IMR-90 (cell line): Measurements from ENCODE around the gene ZFHX3. TPM values are rescaled to one million over a fixed set of nuclear protein-coding genes. Genes with fewer than 3 reads are reported as not detected.

Experiments used
- ATAC-seq: fragments of 200-7000 bp; cut with Tn5 transposase; 2 replicates; pipeline ENCODE4 v1.9.1; 2020; ENCODE audit warnings: low read depth, mild to moderate bottlenecking, moderate library complexity
- BruUV-seq: library from RNA; stranded (reverse); fragments of 400-500 nt; replicated peaks from 2 replicates; lab custom pipeline; 2021; lab: Mats Ljungman, UMichigan
- CTCF ChIA-PET: fragments of 300-600 bp; formaldehyde crosslinking; extraction: SDS; loops from one replicate; lab custom pipeline; 2021; ENCODE audit warnings: antibody characterized with exemption; lab: Yijun Ruan, JAX
- POLR2A ChIA-PET: fragments of 300-600 bp; sonication (Branson Sonifier 250); formaldehyde crosslinking; loops from one replicate; lab custom pipeline; 2022; ENCODE audit warnings: antibody characterized with exemption; ENCODE audit not compliant: unreplicated experiment; lab: Charles Lee
- DNase-seq: peaks from one replicate; pipeline ENCODE4 v3.0.0; 2013
- H2AFZ ChIP-seq: replicated peaks from 2 replicates; pipeline ENCODE3; 2013; ENCODE audit warnings: low read length, mild to moderate bottlenecking; ENCODE audit not compliant: poor library complexity
- H2AK5ac ChIP-seq: 2 replicates; pipeline ENCODE4 v1.6.1; 2013; ENCODE audit warnings: low read depth, low read length, inconsistent platforms
- H2AK9ac ChIP-seq: replicated peaks from 2 replicates; pipeline ENCODE3; 2013; ENCODE audit warnings: mild to moderate bottlenecking, low read depth, low read length, moderate library complexity; ENCODE audit not compliant: poor library complexity
- H2BK120ac ChIP-seq: 2 replicates; pipeline ENCODE4 v1.6.1; 2013; ENCODE audit warnings: low read depth, low read length, inconsistent platforms
- H2BK15ac ChIP-seq: 3 replicates; pipeline ENCODE4 v1.6.1; 2013; ENCODE audit warnings: low read depth, low read length, inconsistent platforms
- H2BK20ac ChIP-seq: 2 replicates; pipeline ENCODE4 v1.6.1; 2013; ENCODE audit warnings: low read depth, mild to moderate bottlenecking, inconsistent platforms, low read length, moderate library complexity
- H2BK5ac ChIP-seq: 2 replicates; pipeline ENCODE4 v1.6.1; 2013; ENCODE audit warnings: mild to moderate bottlenecking, low read depth, low read length, inconsistent platforms; ENCODE audit not compliant: poor library complexity, severe bottlenecking
- H3K14ac ChIP-seq: replicated peaks from 2 replicates; pipeline ENCODE4 v1.6.1; 2013; ENCODE audit warnings: low read depth, low read length, inconsistent platforms
- H3K18ac ChIP-seq: 2 replicates; pipeline ENCODE4 v1.6.1; 2013; ENCODE audit warnings: low read depth, low read length, control low read depth
- H3K23ac ChIP-seq: 2 replicates; pipeline ENCODE4 v1.6.1; 2013; ENCODE audit warnings: low read depth, low read length, inconsistent platforms
- H3K27ac ChIP-seq: 2 replicates; pipeline ENCODE4 v1.5.1; 2013; ENCODE audit warnings: mild to moderate bottlenecking, control low read depth, low read length; ENCODE audit not compliant: insufficient read depth
- H3K27me3 ChIP-seq: 2 replicates; pipeline ENCODE4 v1.6.1; 2013; ENCODE audit warnings: low read length; ENCODE audit not compliant: control insufficient read depth, insufficient read depth
- H3K36me3 ChIP-seq: 2 replicates; pipeline ENCODE4 v1.6.1; 2013; ENCODE audit warnings: low read length, mixed read lengths; ENCODE audit not compliant: control insufficient read depth, insufficient read depth
- H3K4ac ChIP-seq: 2 replicates; pipeline ENCODE4 v1.6.1; 2013; ENCODE audit warnings: low read depth, low read length, inconsistent platforms
- H3K4me1 ChIP-seq: 2 replicates; pipeline ENCODE4 v1.6.1; 2013; ENCODE audit warnings: low read length, mixed read lengths; ENCODE audit not compliant: control insufficient read depth, insufficient read depth
- H3K4me2 ChIP-seq: 2 replicates; pipeline ENCODE4 v1.6.1; 2013; ENCODE audit warnings: low read depth, mild to moderate bottlenecking, control low read depth, low read length, moderate library complexity
- H3K4me3 ChIP-seq: 2 replicates; pipeline ENCODE4 v1.5.1; 2013; ENCODE audit warnings: low read depth, mild to moderate bottlenecking, control low read depth, low read length, moderate library complexity; ENCODE audit not compliant: insufficient read depth
- H3K56ac ChIP-seq: 2 replicates; pipeline ENCODE4 v1.6.1; 2013; ENCODE audit warnings: low read length, inconsistent platforms; ENCODE audit not compliant: insufficient read depth; ENCODE audit errors: extremely low read depth
- H3K79me1 ChIP-seq, 2 experiments: 2 replicates each; pipeline ENCODE4 v1.6.1; 2013; ENCODE audit warnings: low read length in 2 of 2, inconsistent platforms in 1 of 2, low read depth in 1 of 2
- H3K9ac ChIP-seq: 2 replicates; pipeline ENCODE4 v1.6.1; 2013; ENCODE audit warnings: low read depth, low read length, control low read depth
- H3K9me1 ChIP-seq: 2 replicates; pipeline ENCODE4 v1.6.1; 2013; ENCODE audit warnings: low read length, inconsistent platforms; ENCODE audit not compliant: insufficient read depth
- H3K9me3 ChIP-seq: 2 replicates; pipeline ENCODE4 v1.6.1; 2013; ENCODE audit warnings: low read length; ENCODE audit not compliant: control insufficient read depth, insufficient read depth
- H4K20me1 ChIP-seq: 2 replicates; pipeline ENCODE4 v1.6.1; 2013; ENCODE audit warnings: low read length, inconsistent platforms; ENCODE audit not compliant: insufficient read depth
- H4K5ac ChIP-seq: 2 replicates; pipeline ENCODE4 v1.6.1; 2013; ENCODE audit warnings: mild to moderate bottlenecking, low read depth, low read length, control low read depth
- H4K8ac ChIP-seq, 2 experiments: 2 replicates each; pipeline ENCODE4 v1.6.1; 2013; ENCODE audit warnings: low read depth in 2 of 2, low read length in 2 of 2, control low read depth in 1 of 2, inconsistent platforms in 1 of 2
- H4K91ac ChIP-seq: 2 replicates; pipeline ENCODE4 v1.6.1; 2013; ENCODE audit warnings: low read depth, low read length, inconsistent platforms; ENCODE audit not compliant: insufficient read depth
- BHLHE40 ChIP-seq: fragments of 150-350 bp; IDR thresholded peaks from 2 replicates; pipeline ENCODE4 v1.6.1; 2016; ENCODE audit warnings: mild to moderate bottlenecking, low read depth, low read length
- CEBPB ChIP-seq: IDR thresholded peaks from 2 replicates; pipeline ENCODE4 v1.6.1; 2012; ENCODE audit warnings: low read depth, low read length, improper control_type of control experiment
- CHD1 ChIP-seq: IDR thresholded peaks from 2 replicates; pipeline ENCODE4 v1.6.1; 2012; ENCODE audit warnings: low read depth, low read length, improper control_type of control experiment
- CTCF ChIP-seq: conservative IDR thresholded peaks from 2 replicates; pipeline ENCODE4 v1.5.1; 2012; ENCODE audit warnings: mild to moderate bottlenecking, low read depth, low read length, improper control_type of control experiment
- FOS ChIP-seq: fragments of 150-350 bp; IDR thresholded peaks from 2 replicates; pipeline ENCODE4 v1.6.1; 2016; ENCODE audit warnings: low read depth, low read length
- MAFK ChIP-seq: IDR thresholded peaks from 2 replicates; pipeline ENCODE4 v1.6.1; 2012; ENCODE audit warnings: low read depth, low read length, improper control_type of control experiment
- MAZ ChIP-seq: IDR thresholded peaks from 2 replicates; pipeline ENCODE4 v1.6.1; 2012; ENCODE audit warnings: low read depth, mild to moderate bottlenecking, low read length, improper control_type of control experiment, moderate library complexity, borderline replicate concordance
- MXI1 ChIP-seq: IDR thresholded peaks from 2 replicates; pipeline ENCODE4 v1.6.1; 2012; ENCODE audit warnings: low read depth, mild to moderate bottlenecking, low read length, moderate library complexity, borderline replicate concordance
- NFE2L2 ChIP-seq: fragments of 150-350 bp; IDR thresholded peaks from 2 replicates; pipeline ENCODE4 v1.6.1; 2016; ENCODE audit warnings: low read depth, mild to moderate bottlenecking, low read length
- POLR2A ChIP-seq: IDR thresholded peaks from 2 replicates; pipeline ENCODE4 v1.6.1; 2012; ENCODE audit warnings: mild to moderate bottlenecking, low read depth, low read length
- RAD21 ChIP-seq: IDR thresholded peaks from 2 replicates; pipeline ENCODE4 v1.6.1; 2012; ENCODE audit warnings: low read length, improper control_type of control experiment
- RCOR1 ChIP-seq: IDR thresholded peaks from 2 replicates; pipeline ENCODE4 v1.6.1; 2012; ENCODE audit warnings: mild to moderate bottlenecking, low read length, improper control_type of control experiment; ENCODE audit not compliant: insufficient replicate concordance
- RFX5 ChIP-seq: IDR thresholded peaks from 2 replicates; pipeline ENCODE4 v1.8.0; 2012; ENCODE audit warnings: low read depth, mild to moderate bottlenecking, low read length, moderate library complexity
- SMC3 ChIP-seq: fragments of 150-350 bp; IDR thresholded peaks from 2 replicates; pipeline ENCODE4 v1.6.1; 2016; ENCODE audit warnings: low read depth, mild to moderate bottlenecking, antibody characterized with exemption, low read length, moderate library complexity
- USF2 ChIP-seq: fragments of 150-350 bp; IDR thresholded peaks from 2 replicates; pipeline ENCODE4 v1.6.1; 2017; ENCODE audit warnings: mild to moderate bottlenecking, antibody characterized with exemption, low read length, low read depth
- WGBS, 2 experiments: methylation state at CpG; one replicate each; pipeline versions ENCODE4 v1.1.5 to v1.1.7; 2013; ENCODE audit warnings: missing lambda C conversion rate in 2 of 2; ENCODE audit not compliant: insufficient read length in 1 of 2; ENCODE audit errors: extremely low coverage in 2 of 2; 5-methylcytosine and 5-hydroxymethylcytosine counted together
- dilution Hi-C: fragments of 300-500 bp; cut with HindIII; formaldehyde crosslinking; loops from one replicate; pipeline ENCODE4 v1.14.3; 2018; ENCODE audit warnings: low sequenced_read_pairs; ENCODE audit not compliant: unreplicated experiment
- in situ Hi-C: fragments of 300-500 bp; cut with MboI; formaldehyde crosslinking; loops from 3 replicates; pipeline ENCODE4 v1.14.3; 2019; ENCODE audit warnings: low sequenced_read_pairs, inconsistent platforms, mixed read lengths
- intact Hi-C: fragments of 100-400 bp; cut with micrococcal nuclease; formaldehyde crosslinking; loops from 2 replicates; pipeline ENCODE4 v1.10.0; 2022
- polyA plus RNA-seq, 3 experiments: library from polyadenylated mRNA; depleted of rRNA; stranded (reverse); fragments of >200 nt; gene quantifications; 2 replicates each; pipeline ENCODE4 v1.2.3, GENCODE V29; 2012; ENCODE audit warnings: low replicate concordance in 1 of 3
- total RNA-seq: library from RNA; depleted of rRNA; stranded (reverse); fragments of >200 nt; gene quantifications from 2 replicates; pipeline ENCODE4 v1.2.3, GENCODE V29; 2012

ZFHX3 gene
- total and polyA plus RNA-seq, 2 of the 4 experiments (the other 2 are of a cell fraction): 1.4 to 1.7 TPM

GRCh38 chr16:73062001-73062616 lies 14.2 kb upstream of the ZFHX3 start:
- WGBS, 2 experiments: no CpG with 5 or more reads among the region's 3 CpGs
- TF ChIP-seq NFE2L2: no peak
- no peak for TF ChIP-seq CHD1
- no peak for TF ChIP-seq CEBPB
- no peak for TF ChIP-seq MXI1
- TF ChIP-seq RAD21: no peak
- TF ChIP-seq USF2: no peak
- no peak for TF ChIP-seq FOS
- TF ChIP-seq RFX5: no peak
- no peak for TF ChIP-seq POLR2A
- TF ChIP-seq SMC3: no peak
- TF ChIP-seq RCOR1: no peak
- TF ChIP-seq MAZ: no peak
- TF ChIP-seq BHLHE40: no peak
- TF ChIP-seq CTCF: no peak
- TF ChIP-seq MAFK: no peak

More at GRCh38 chr16:73062001-73062616, 14.2 kb upstream of the ZFHX3 start:
- Histone ChIP-seq H3K4me3 (no peak overlapping the region), H2AK9ac (no peak overlapping the region), H3K9me3 (no peaks in the 10 kb centered on the region), H3K27ac (no peak overlapping the region), H3K18ac (no peak overlapping the region), H2BK15ac (no peak overlapping the region), H4K20me1 (no peaks in the 10 kb centered on the region), H3K9me1 (no peaks in the 10 kb centered on the region; the same call in 1 of the 2 replicates), H2BK20ac (no peak overlapping the region), H3K4me1 (peaks cover 19% of the 10 kb centered on the region), H3K36me3 (no peaks in the 10 kb centered on the region), H2AK5ac (no peak overlapping the region), H4K91ac (no peak overlapping the region), H2AFZ (no peak overlapping the region), H3K4me2 (no peak overlapping the region; the same call in 1 of the 2 replicates), H3K27me3 (no peaks in the 10 kb centered on the region), H3K23ac (peak overlapping the region; percentile 78; the same call in 1 of the 2 replicates), H3K14ac (no peak overlapping the region), H4K5ac (no peak overlapping the region), H2BK5ac (no peak overlapping the region), H3K56ac (no peak overlapping the region), H4K8ac (no peak overlapping the region), H3K4ac (no peak overlapping the region), H2BK120ac (no peak overlapping the region), H3K9ac (no peak overlapping the region), H3K79me1 (peaks cover 4 to 11% of the 10 kb centered on the region in 2 experiments; a peak in 3 of 4 replicates)
- POLR2A ChIA-PET: interaction anchor here (0.6 kb wide), 1 partner anchor 20 kb away, joined by 5 read pairs; no protein-coding TSS in a partner anchor
- in situ Hi-C loops (loop anchor here (10.0 to 25.0 kb wide), 3 partner anchors 173 to 1225 kb away; partner anchors contain the start of gene PSMD7), dilution Hi-C loops (no loop called here), intact Hi-C loops (no loop called here)
- CTCF ChIA-PET: interaction anchor here (0.6 to 2.3 kb wide), 5 partner anchors 110 to 276 kb away, joined by 3 to 8 read pairs (median 4); no protein-coding TSS in a partner anchor
- DNase-seq (no peak), ATAC-seq (no peak)
- no TSS peak for BruUV-seq
